Limb (tissue), 2 donors: ENCODE measurements around the gene SLFN12.
"Not testable (repeated sequence)": the region's sequence is repeated elsewhere in the genome, so short reads cannot be mapped to it uniquely, and the experiment has no call there.

Experiments
- DNase-seq, 2 donors: peaks; one replicate each; pipeline ENCODE4 v3.0.0-alpha.2; 2016; ENCODE audit errors: extremely low spot score in 2 of 2

SLFN12 gene

DNA sequence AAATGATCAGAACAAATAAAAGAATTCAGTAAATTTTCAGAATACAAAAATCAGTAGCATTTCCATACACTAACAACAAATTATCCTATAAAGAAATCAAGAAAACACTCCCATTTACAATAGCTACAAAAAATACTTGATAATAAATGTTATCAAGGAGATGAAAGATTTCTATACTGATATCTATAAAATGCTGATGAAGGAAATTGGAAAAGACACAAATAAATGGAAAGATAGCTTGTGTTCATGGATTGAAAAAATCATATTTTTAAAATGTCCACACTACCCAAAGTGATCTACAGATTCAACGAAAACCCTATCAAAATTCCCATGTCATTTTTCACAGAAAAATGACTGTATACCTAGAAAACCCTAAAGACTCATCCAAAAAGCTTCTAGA is 18.1 kb downstream of the SLFN12 start:
- no peak for DNase-seq

- DNase-seq, result no peak
Observed at GRCh38 chr17:35407531-35407930, 24.8 kb downstream of the SLFN12 start.

DNA sequence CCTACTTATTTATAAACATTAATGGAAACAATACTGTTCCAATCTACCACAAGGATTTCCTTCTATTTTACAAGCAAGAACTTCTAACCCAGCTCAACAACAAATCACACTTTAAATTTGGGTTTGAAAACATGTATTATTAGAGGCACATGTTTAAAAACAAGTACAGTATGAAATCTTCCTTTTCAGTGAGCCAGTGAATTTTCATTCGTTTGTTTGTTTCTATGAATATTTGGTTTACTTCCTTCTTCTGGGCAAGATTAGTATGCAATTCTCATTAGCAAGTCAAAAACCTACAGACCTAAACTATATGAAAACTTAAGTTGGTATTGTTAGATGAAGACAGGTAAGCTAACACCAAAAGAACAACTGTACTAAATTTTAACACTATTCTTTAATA is 25.7 kb downstream of the SLFN12 start:
- DNase-seq, result no peak

GRCh38 chr17:35404360-35404759 is 27.9 kb downstream of the SLFN12 start:
- DNase-seq, result no peak

DNA sequence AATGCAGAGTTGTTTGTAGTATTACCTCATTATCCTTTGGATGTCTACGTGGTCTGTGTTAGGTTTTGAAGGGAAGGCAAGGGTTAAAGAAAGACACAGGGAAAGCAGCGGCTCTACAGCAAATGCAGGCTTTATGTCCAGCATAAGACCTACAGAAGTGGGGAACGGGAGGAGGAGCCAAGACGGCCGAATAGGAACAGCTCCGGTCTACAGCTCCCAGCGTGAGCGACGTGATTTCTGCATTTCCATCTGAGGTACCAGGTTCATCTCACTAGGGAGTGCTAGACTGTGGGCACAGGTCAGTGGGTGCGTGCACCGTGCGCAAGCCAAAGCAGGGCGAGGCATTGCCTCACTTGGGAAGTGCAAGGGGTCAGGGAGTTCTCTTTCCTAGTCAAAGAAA is 38.5 kb downstream of the SLFN12 start:
- not testable (repeated sequence) for DNase-seq

GRCh38 chr17:35390663-35391062 is 41.6 kb downstream of the SLFN12 start:
- DNase-seq, result no peak

GRCh38 chr17:35390156-35390555 is 42.1 kb downstream of the SLFN12 start:
- DNase-seq, result no peak

GRCh38 chr17:35387496-35387895 is 44.8 kb downstream of the SLFN12 start:
- no peak for DNase-seq

DNA sequence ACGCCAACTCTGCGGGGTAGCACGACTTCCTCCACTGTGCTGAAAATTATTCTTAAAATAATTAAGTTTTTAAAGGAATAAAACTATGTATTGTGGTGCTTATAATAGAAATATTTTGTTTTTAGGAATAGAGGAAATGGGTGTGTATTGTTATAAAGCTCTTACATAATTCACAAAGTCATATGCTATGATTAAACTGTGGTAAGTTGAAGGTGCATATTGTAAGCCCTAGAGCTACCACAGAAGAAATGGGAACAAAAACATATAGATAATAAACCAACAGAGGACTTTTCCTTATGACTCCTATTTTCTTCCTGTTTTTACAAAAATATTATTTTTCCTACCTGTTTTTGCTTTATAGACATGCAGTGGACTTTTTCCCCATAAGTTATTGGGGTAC is 54.6 kb downstream of the SLFN12 start:
- no peak for DNase-seq

GRCh38 chr17:35377068-35377467 is 55.2 kb downstream of the SLFN12 start:
- DNase-seq, result no peak

GRCh38 chr17:35376245-35376644 is 56.1 kb downstream of the SLFN12 start:
- no peak for DNase-seq

DNA sequence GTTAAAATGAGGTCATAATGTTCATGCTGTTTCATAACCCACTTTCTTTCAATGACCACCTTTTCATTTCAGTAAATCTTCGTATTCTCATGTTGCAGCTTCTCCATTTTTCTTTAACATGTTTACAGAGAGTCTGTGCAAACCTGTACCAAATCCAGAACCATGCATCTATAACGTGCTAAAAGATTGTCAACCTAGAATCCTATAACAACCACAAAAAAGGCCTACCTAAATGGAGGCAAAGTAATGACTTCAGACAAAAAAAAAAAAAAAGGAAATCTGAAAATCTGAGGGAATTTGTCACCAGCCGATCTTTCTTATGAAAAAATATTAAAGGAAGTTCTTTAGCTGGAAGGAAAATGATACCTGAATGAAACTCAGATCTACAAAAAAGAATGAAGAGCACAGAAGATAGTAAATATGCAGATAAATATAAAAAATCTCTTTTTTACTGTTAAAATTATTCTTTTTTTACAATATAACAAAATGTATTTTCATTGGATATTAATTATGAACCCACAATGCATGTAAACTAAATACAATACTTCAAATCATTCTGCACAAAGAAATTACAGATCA is 57.4 kb downstream of the SLFN12 start:
- DNase-seq, result no peak

GRCh38 chr17:35373984-35374765 is 58.1 kb downstream of the SLFN12 start:
- DNase-seq, result peak in 1 of 2 donors; percentile 58

DNA sequence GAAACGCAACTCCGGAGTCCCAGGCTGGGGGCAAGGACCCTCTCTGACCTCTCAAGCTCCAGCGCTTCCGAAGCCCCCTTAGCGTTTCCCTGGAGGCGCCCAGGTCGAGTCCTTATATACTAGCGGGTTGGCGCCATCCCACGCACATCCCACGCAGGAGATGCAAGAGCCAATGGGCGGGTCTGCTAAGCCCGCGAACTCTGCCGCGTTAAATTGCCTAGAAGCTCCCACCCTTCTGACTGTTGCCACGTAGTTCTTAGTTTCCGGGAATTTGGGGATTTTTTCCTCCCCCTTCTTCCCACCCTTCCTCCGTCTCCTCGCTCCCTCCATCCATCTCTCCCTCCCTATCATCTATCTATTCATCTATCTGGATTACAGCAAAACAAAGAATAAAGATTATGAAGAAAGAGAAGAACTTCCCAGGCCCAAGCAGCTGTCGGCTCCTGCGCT is 58.7 kb downstream of the SLFN12 start, which contains the start of gene SLFN11:
SLFN11 (minus strand) TSS at position 88 of the 450 bp plus-strand sequence. CDS start 9,814 bp downstream, outside the sequence.
- DNase-seq, result peak; percentile 46 to 57

DNA sequence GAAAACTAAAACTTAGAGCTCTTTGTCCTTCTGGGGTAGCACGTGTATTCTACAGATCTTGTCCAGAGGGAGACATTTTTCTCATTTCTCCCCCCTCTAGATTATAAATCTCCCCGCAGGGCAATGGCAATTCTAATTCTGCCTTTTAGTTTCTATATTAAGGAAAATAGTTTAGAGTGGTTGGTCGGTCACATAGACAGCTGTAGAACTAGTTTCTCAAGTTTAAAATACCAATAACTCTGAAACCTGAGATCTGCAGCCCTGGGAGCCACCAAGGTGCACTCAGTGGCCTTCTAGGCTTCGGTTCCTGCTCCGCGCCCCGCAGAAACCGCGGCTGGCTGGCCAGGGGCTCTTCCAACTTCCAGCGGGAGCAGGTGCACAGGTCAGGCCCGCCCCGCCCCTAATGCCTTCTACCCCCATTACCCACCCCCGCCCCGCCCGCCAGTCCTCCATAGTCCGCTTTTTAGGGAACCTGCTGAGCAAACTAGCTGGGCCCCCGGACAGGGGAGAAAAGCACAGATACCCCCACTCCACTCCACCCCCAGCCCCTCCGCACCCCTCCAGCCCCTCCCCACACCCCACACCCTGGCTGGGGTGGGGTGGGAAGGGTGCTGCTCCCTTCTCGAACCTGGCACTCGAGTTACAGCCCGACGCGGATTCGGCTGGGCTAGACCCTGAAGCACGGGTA is 59.3 kb downstream of the SLFN12 start:
- DNase-seq, result no peak

- DNase-seq, result no peak
Observed at GRCh38 chr17:35371934-35372333, 60.4 kb downstream of the SLFN12 start.

GRCh38 chr17:35368081-35368830 is 64.0 kb downstream of the SLFN12 start:
- no peak for DNase-seq

DNA sequence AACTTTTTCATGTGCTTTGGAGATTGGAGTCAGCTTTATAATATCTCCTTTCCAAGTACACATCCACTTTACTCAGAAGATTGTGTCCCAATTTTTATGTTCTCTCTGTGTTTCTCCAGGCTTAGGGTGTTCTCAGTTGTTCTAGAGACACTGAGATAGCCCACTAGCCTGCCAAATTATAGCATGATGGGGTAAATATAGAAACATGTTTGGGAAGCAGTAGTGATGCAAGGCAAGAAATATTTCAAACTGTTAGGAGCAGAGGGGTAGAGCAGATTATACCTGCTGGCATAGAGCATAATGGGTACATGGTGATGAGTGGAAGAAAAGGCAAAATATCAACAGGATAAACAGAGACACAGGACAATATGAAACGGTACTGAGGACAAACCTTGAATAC is 71.3 kb downstream of the SLFN12 start:
- DNase-seq, result no peak
